ENCODE results near the gene ZNF580. TPM values are rescaled to one million over a fixed set of nuclear protein-coding genes. Genes with fewer than 3 reads are reported as not detected.

The ZNF580 gene
- total and polyA plus RNA-seq, 9 of the 15 experiments (the other 6 are each of a cell fraction or from before 2014, with no cell fraction given) = 2.3 to 47.4 (median 6.0) TPM

GRCh38 chr19:55624109-55625003 lies 16.4 kb upstream of the ZNF580 start, which contains the start of gene ZNF784 (continued):
- TF ChIP-seq HBP1 (CRISPR knock-in tag; IDR thresholded peaks at IDR 0.05) = no peak
- no peak for TF ChIP-seq ZNF354B (CRISPR knock-in tag; IDR thresholded peaks at IDR 0.05)
- TF ChIP-seq KDM2B (CRISPR knock-in tag; IDR thresholded peaks at IDR 0.05) = no peak
- no peak for TF ChIP-seq ZNF124 (CRISPR knock-in tag; IDR thresholded peaks at IDR 0.05)
- TF ChIP-seq PHTF2 (CRISPR knock-in tag; IDR thresholded peaks at IDR 0.05) = no peak
- TF ChIP-seq USF2 (CRISPR knock-in tag; IDR thresholded peaks at IDR 0.05) = no peak
- TF ChIP-seq JUNB (CRISPR knock-in tag; conservative IDR thresholded peaks at IDR 0.05) = no peak
- no peak for TF ChIP-seq SNAPC5 (CRISPR knock-in tag; IDR thresholded peaks at IDR 0.05)
- TF ChIP-seq BHLHE40 (IDR thresholded peaks at IDR 0.05; ENCODE audit: low read length) = no peak
- no peak for TF ChIP-seq HNRNPH1 (optimal IDR thresholded peaks at IDR 0.05; ENCODE audit: low read depth, low read length)
- no peak for TF ChIP-seq ZNF311 (CRISPR knock-in tag; IDR thresholded peaks at IDR 0.05)
- no peak for TF ChIP-seq BDP1 (IDR thresholded peaks at IDR 0.05; ENCODE audit: insufficient read depth, insufficient read length)
- no peak for TF ChIP-seq MCM2 (IDR thresholded peaks at IDR 0.05; ENCODE audit: low read depth)
- TF ChIP-seq AFF4 (CRISPR knock-in tag; IDR thresholded peaks at IDR 0.05) = peak; percentile 84; the same call in 1 of the 2 replicates
- TF ChIP-seq SRSF3 (IDR thresholded peaks at IDR 0.05; ENCODE audit: insufficient read depth, low read length) = no peak
- peak; percentile 26; the same call in 1 of the 2 replicates for TF ChIP-seq ZBTB7A (IDR thresholded peaks at IDR 0.05; ENCODE audit: borderline replicate concordance, control insufficient read depth, low read depth, low read length)
- no peak for TF ChIP-seq ZNF347 (CRISPR knock-in tag; IDR thresholded peaks at IDR 0.05; ENCODE audit: low read depth)
- TF ChIP-seq ZBTB9 (CRISPR knock-in tag; IDR thresholded peaks at IDR 0.05) = no peak
- TF ChIP-seq NR2C1 (IDR thresholded peaks at IDR 0.05) = no peak
- TF ChIP-seq NR2C1 (tag; IDR thresholded peaks at IDR 0.05) = no peak
